Coronary artery (tissue), 2 donors: Measurements from ENCODE around the gene PDE8A.

Experiments
- DNase-seq: peaks from one replicate; pipeline ENCODE4 v3.0.0-alpha.2; 2017; ENCODE audit warnings: low spot score
- H3K27ac ChIP-seq, 2 donors: fragments of 200-600 bp; sonication (generic); one replicate each; pipeline ENCODE4 v1.5.1; 2016 to 2019
- H3K4me3 ChIP-seq: fragments of 200-600 bp; sonication (generic); 2 replicates; pipeline ENCODE4 v1.5.1; 2016; ENCODE audit warnings: mild to moderate bottlenecking, moderate library complexity
- TF ChIP-seq, protein P1 (sequence below): fragments of 200-600 bp; sonication (generic); IDR thresholded peaks from one replicate; pipeline ENCODE4 v1.5.1; 2019; ENCODE audit warnings: antibody characterized with exemption

Gene PDE8A

DNA sequence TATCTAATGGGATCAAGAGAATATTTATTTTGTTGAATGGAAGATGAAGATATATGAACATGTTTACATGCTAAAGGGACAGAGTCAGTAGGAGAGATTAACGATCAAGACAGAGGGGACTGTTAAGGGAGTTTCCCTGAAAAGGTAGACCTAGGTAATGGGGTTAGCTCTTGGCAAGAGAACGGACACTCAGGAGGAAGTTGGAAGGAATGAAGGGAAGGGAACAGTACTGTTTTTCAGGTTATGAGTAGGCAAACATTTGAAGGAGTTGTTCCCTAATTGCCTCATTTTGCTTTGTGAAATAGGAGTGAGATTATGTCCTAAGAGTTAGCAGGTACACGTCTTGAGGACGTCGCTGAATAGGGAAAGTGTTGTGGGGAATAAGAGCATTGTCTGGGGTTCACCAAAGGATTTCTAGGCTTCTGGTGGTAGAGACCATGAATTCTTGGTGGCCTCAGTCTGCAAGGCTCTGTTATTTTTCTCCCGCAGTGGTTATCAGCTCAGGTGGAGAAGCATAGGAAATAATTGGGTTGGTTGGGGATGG lies 41.3 kb downstream of the PDE8A start:
- Histone ChIP-seq H3K27ac (no peak overlapping the region), H3K4me3 (no peak overlapping the region)
- TF ChIP-seq, protein P1, sequence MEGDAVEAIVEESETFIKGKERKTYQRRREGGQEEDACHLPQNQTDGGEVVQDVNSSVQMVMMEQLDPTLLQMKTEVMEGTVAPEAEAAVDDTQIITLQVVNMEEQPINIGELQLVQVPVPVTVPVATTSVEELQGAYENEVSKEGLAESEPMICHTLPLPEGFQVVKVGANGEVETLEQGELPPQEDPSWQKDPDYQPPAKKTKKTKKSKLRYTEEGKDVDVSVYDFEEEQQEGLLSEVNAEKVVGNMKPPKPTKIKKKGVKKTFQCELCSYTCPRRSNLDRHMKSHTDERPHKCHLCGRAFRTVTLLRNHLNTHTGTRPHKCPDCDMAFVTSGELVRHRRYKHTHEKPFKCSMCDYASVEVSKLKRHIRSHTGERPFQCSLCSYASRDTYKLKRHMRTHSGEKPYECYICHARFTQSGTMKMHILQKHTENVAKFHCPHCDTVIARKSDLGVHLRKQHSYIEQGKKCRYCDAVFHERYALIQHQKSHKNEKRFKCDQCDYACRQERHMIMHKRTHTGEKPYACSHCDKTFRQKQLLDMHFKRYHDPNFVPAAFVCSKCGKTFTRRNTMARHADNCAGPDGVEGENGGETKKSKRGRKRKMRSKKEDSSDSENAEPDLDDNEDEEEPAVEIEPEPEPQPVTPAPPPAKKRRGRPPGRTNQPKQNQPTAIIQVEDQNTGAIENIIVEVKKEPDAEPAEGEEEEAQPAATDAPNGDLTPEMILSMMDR, result no peak
- no peak for DNase-seq

DNA sequence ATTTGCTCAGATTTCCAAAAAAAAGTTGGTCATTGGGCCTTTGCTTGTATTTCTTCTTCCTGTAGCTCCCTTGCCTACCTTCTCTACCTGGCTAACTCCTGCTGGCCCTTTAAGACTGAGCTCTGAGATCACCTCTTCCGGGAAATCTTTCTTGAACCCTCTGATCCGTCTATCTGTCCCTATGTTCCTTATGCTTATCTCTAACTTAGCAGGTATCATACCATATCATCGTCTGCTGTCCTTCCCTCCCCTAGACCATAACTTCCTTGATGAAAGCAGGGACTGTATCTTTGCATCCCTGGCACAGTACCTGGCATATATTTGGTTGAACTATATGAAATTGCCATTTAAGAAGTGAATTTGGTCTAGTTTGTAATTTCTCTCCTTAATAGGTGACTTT lies 42.3 kb downstream of the PDE8A start:
- TF ChIP-seq, protein P1, result no peak
- no peak overlapping the region for H3K4me3 ChIP-seq
- no peak for DNase-seq
- H3K27ac ChIP-seq, result no peak overlapping the region

DNA sequence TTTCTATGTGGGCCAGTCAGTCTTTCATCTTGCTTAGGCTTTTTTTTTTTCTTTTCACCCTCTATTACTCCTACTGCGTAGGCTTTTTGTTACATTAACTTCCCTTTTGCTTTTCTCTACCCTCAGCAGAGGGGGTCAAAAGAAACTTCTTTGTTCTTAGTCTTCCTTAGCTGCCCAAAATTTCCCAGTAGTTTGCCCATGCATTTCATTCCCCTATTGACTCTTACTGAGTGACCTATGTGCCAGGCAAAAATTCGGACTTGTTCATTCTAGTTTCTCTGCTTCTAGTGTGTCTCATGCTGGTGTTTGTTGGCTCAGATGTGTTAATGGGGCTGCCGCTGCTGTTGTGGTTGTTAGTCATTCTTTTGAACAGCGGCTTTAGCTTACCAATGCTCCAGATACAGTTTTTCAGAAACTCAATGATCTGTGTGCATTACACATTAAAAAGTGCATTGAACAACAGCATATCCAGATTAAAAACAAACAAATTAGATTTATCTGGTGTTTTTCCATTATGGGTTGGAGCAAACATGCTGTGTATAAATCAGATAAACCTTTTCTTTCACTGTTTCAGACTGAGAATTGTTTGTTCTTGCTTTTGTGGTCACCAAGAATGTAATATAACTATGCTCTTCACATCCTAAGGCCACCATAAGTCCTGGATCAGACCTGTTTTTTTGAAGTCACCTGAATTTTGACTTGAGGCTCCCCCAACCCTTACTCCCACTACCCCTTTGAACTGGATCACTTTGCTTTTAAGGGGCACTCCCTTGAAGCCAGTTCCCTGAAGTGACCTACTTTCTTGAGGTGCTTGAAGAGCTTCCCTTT lies 43.1 kb downstream of the PDE8A start:
- Histone ChIP-seq H3K4me3 (no peak overlapping the region), H3K27ac (no peak overlapping the region)
- DNase-seq, result no peak
- TF ChIP-seq, protein P1, result no peak

DNA sequence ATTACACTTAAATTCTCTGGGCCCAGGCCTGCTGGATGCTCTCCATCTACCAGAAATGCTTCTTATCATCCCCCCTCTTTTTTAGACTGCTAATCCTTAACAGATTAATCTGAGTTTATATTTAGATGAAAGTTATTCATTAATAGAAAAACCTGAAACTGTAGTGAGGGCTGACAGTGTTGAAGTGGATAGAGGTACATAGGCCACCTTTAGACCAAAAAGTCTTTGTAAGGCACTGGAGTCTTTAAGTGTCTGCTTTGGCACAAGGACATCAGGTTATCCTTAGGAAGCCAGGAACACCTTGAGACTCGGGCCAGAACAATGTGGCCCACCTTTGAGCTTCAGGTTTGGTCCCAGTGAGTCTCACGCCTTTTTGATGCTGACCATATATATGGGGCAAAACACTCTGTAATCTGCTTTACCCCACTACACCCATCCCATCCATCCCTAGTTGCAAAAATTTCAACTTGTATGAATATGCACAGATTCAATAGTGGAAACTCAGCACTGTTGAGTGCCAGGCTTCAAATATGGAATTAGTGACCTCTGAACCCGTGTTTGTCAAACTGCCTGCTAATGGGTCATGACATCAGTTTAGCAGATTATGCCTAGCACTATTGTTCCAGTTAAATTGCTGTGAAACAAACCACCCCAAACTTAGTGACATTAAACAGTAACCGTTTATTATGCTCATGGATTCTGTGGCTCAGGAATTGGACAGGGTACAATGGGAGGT lies 44.0 kb downstream of the PDE8A start:
- TF ChIP-seq, protein P1, result no peak
- H3K27ac ChIP-seq, result peak overlapping the region in 1 of 2 donors; percentile 60
- H3K4me3 ChIP-seq, result no peak overlapping the region
- no peak for DNase-seq

GRCh38 chr15:85026304-85027032 lies 44.8 kb downstream of the PDE8A start:
- TF ChIP-seq, protein P1, result no peak
- H3K27ac ChIP-seq, result peak overlapping the region; percentile 28 to 60
- DNase-seq, result no peak
- H3K4me3 ChIP-seq, result no peak overlapping the region

- TF ChIP-seq, protein P1, result no peak
- H3K4me3 ChIP-seq, result no peak overlapping the region
- H3K27ac ChIP-seq, result peak overlapping the region; percentile 28 to 46
- DNase-seq, result no peak
Observed at GRCh38 chr15:85027033-85027380, 45.4 kb downstream of the PDE8A start.
